HEK293 (cell line): ENCODE results near the gene ZNF652.

Experiments used
- CTCF ChIA-PET: fragments of 350-600 bp; formaldehyde crosslinking; extraction: SDS; loops from one replicate; lab custom pipeline; 2021; ENCODE audit warnings: antibody characterized with exemption; lab: Yijun Ruan, JAX
- POLR2A ChIA-PET: fragments of 300-600 bp; formaldehyde crosslinking; extraction: SDS; loops from one replicate; lab custom pipeline; 2020; ENCODE audit warnings: antibody characterized with exemption, inconsistent platforms; lab: Yijun Ruan, JAX
- H3K27ac ChIP-seq: fragments of 200-500 bp; sonication (Bioruptor generic); 2 replicates; pipeline ENCODE4 v1.5.1; 2014; ENCODE audit warnings: low read depth, low read length, control low read depth, inconsistent platforms; ENCODE audit errors: extremely low read depth
- H3K36me3 ChIP-seq, 2 experiments: fragments of 200-500 bp in 1 of 2; sonication (Bioruptor generic) in 1 of 2; 1 replicate in 1 of 2; 2 replicates in 1 of 2; pipeline ENCODE4 v1.5.1; 2014 to 2017; ENCODE audit warnings: inconsistent platforms in 2 of 2, low read length in 2 of 2; ENCODE audit not compliant: control insufficient read depth in 2 of 2, insufficient read depth in 1 of 2
- H3K4me1 ChIP-seq: fragments of 200-500 bp; sonication (Bioruptor generic); 2 replicates; pipeline ENCODE4 v1.5.1; 2014; ENCODE audit warnings: mild to moderate bottlenecking, low read length, inconsistent platforms; ENCODE audit not compliant: control insufficient read depth, insufficient read depth
- H3K4me3 ChIP-seq: 2 replicates; pipeline ENCODE4 v1.5.1; 2011; ENCODE audit warnings: low read depth, mild to moderate bottlenecking, control low read depth, low read length, moderate library complexity
- H3K9me3 ChIP-seq: fragments of 200-500 bp; sonication (Bioruptor generic); 2 replicates; pipeline ENCODE4 v1.5.1; 2014; ENCODE audit warnings: low read depth, low read length, inconsistent platforms; ENCODE audit not compliant: control insufficient read depth, insufficient read depth
- GLIS1 ChIP-seq: fragments of 450-650 bp; formaldehyde crosslinking; IDR thresholded peaks from 2 replicates; pipeline ENCODE4 v1.5.1; 2016; ENCODE audit warnings: missing biosample characterization, missing genetic modification characterization
- HIC1 ChIP-seq: fragments of 450-650 bp; formaldehyde crosslinking; IDR thresholded peaks from 2 replicates; pipeline ENCODE4 v1.5.1; 2016; ENCODE audit warnings: missing biosample characterization, missing genetic modification characterization
- PRDM6 ChIP-seq: fragments of 450-650 bp; formaldehyde crosslinking; IDR thresholded peaks from 2 replicates; pipeline ENCODE4 v1.5.1; 2017; ENCODE audit warnings: missing biosample characterization, missing genetic modification characterization
- RBAK ChIP-seq: fragments of 450-650 bp; formaldehyde crosslinking; IDR thresholded peaks from 2 replicates; pipeline ENCODE4 v1.5.1; 2016; ENCODE audit warnings: missing biosample characterization, missing genetic modification characterization
- REST ChIP-seq: fragments of 450-650 bp; formaldehyde crosslinking; IDR thresholded peaks from 2 replicates; pipeline ENCODE4 v1.5.1; 2016; ENCODE audit warnings: missing biosample characterization, missing genetic modification characterization
- SP3 ChIP-seq: fragments of 450-650 bp; formaldehyde crosslinking; IDR thresholded peaks from 2 replicates; pipeline ENCODE4 v1.5.1; 2016; ENCODE audit warnings: missing biosample characterization, missing genetic modification characterization
- ZBTB26 ChIP-seq: fragments of 450-650 bp; formaldehyde crosslinking; optimal IDR thresholded peaks from 2 replicates; pipeline ENCODE3; 2016; ENCODE audit warnings: missing biosample characterization, mild to moderate bottlenecking, missing genetic modification characterization
- ZFP69B ChIP-seq: fragments of 450-650 bp; formaldehyde crosslinking; IDR thresholded peaks from 2 replicates; pipeline ENCODE4 v1.5.1; 2016; ENCODE audit warnings: missing biosample characterization, missing genetic modification characterization
- ZNF132 ChIP-seq: fragments of 450-650 bp; formaldehyde crosslinking; IDR thresholded peaks from 2 replicates; pipeline ENCODE4 v1.5.1; 2017; ENCODE audit warnings: missing biosample characterization, missing genetic modification characterization, borderline replicate concordance
- ZNF202 ChIP-seq: fragments of 450-650 bp; formaldehyde crosslinking; IDR thresholded peaks from 2 replicates; pipeline ENCODE4 v1.5.1; 2016; ENCODE audit warnings: missing biosample characterization, missing genetic modification characterization, borderline replicate concordance
- ZNF544 ChIP-seq: fragments of 450-650 bp; formaldehyde crosslinking; IDR thresholded peaks from 2 replicates; pipeline ENCODE4 v1.5.0; 2017; ENCODE audit warnings: missing biosample characterization, missing genetic modification characterization
- ZNF610 ChIP-seq: fragments of 450-650 bp; formaldehyde crosslinking; IDR thresholded peaks from 2 replicates; pipeline ENCODE4 v1.5.1; 2016; ENCODE audit warnings: missing biosample characterization, missing genetic modification characterization, borderline replicate concordance
- ZNF639 ChIP-seq: fragments of 450-650 bp; formaldehyde crosslinking; IDR thresholded peaks from 2 replicates; pipeline ENCODE4 v1.5.1; 2016; ENCODE audit warnings: missing biosample characterization, missing genetic modification characterization
- ZNF776 ChIP-seq: fragments of 450-650 bp; formaldehyde crosslinking; IDR thresholded peaks from 2 replicates; pipeline ENCODE4 v1.5.0; 2017; ENCODE audit warnings: missing biosample characterization, missing genetic modification characterization, borderline replicate concordance
- ZNF837 ChIP-seq: fragments of 450-650 bp; formaldehyde crosslinking; IDR thresholded peaks from 2 replicates; pipeline ENCODE4 v1.5.1; 2016; ENCODE audit warnings: missing biosample characterization, missing genetic modification characterization
- ZNF843 ChIP-seq: fragments of 450-650 bp; formaldehyde crosslinking; IDR thresholded peaks from 2 replicates; pipeline ENCODE4 v1.5.1; 2016; ENCODE audit warnings: missing biosample characterization, missing genetic modification characterization
- ZSCAN4 ChIP-seq: fragments of 450-650 bp; formaldehyde crosslinking; IDR thresholded peaks from 2 replicates; pipeline ENCODE4 v1.5.1; 2017; ENCODE audit warnings: missing biosample characterization, missing genetic modification characterization
- ZSCAN5A ChIP-seq: fragments of 450-650 bp; formaldehyde crosslinking; IDR thresholded peaks from 2 replicates; pipeline ENCODE4 v1.5.1; 2016; ENCODE audit warnings: missing biosample characterization, missing genetic modification characterization
- TF ChIP-seq, protein P1 (sequence below): fragments of 450-650 bp; formaldehyde crosslinking; IDR thresholded peaks from 2 replicates; pipeline ENCODE4 v1.5.1; 2016; ENCODE audit warnings: missing biosample characterization, missing genetic modification characterization

Gene ZNF652

GRCh38 chr17:49384951-49385350 is 22.9 kb upstream of the ZNF652 start:
- Histone ChIP-seq H3K27ac (no peak overlapping the region), H3K9me3 (no peaks in the 10 kb centered on the region), H3K4me3 (no peak overlapping the region), H3K36me3 (no peaks in the 10 kb centered on the region), H3K4me1 (peaks cover 2% of the 10 kb centered on the region)
- POLR2A ChIA-PET = no interaction called here
- CTCF ChIA-PET = interaction anchor here (0.7 to 1.8 kb wide), 4 partner anchors 19 to 749 kb away, joined by 5 read pairs; no protein-coding TSS in a partner anchor
- TF ChIP-seq HIC1 (tag by site-specific recombination) (no peak), REST (tag by site-specific recombination) (no peak), ZNF776 (tag by site-specific recombination) (no peak)

GRCh38 chr17:49383060-49383459 is 21.0 kb upstream of the ZNF652 start:
- ChIA-PET POLR2A (interaction anchor here (1.1 kb wide), 1 partner anchor 21 kb away, joined by 3 read pairs; the partner anchor contains the start of gene ZNF652), CTCF (interaction anchor here (0.5 to 1.1 kb wide), 7 partner anchors 15 to 1308 kb away, joined by 3 to 7 read pairs (median 4); no protein-coding TSS in a partner anchor)
- Histone ChIP-seq H3K4me1 (no peaks in the 10 kb centered on the region), H3K4me3 (no peak overlapping the region), H3K27ac (no peak overlapping the region), H3K9me3 (no peaks in the 10 kb centered on the region; the same call in 1 of the 2 replicates), H3K36me3 (no peaks in the 10 kb centered on the region)
- TF ChIP-seq ZNF610 (tag by site-specific recombination) (no peak), ZFP69B (no peak), ZNF639 (no peak), PRDM6 (tag by site-specific recombination) (no peak), ZNF132 (no peak), ZSCAN4 (tag by site-specific recombination) (no peak), SP3 (no peak), ZNF544 (tag by site-specific recombination) (no peak), ZSCAN5A (no peak), ZNF837 (no peak), GLIS1 (no peak), ZNF202 (tag by site-specific recombination) (no peak), RBAK (no peak), ZBTB26 (no peak), ZNF843 (tag by site-specific recombination) (no peak)
- TF ChIP-seq, protein P1, sequence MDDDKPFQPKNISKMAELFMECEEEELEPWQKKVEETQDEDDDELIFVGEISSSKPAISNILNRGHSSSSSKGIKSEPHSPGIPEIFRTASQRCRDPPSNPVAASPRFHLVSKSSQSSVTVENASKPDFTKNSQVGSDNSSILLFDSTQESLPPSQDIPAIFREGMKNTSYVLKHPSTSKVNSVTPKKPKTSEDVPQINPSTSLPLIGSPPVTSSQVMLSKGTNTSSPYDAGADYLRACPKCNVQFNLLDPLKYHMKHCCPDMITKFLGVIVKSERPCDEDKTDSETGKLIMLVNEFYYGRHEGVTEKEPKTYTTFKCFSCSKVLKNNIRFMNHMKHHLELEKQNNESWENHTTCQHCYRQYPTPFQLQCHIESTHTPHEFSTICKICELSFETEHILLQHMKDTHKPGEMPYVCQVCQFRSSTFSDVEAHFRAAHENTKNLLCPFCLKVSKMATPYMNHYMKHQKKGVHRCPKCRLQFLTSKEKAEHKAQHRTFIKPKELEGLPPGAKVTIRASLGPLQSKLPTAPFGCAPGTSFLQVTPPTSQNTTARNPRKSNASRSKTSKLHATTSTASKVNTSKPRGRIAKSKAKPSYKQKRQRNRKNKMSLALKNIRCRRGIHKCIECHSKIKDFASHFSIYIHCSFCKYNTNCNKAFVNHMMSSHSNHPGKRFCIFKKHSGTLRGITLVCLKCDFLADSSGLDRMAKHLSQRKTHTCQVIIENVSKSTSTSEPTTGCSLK = no peak
